WTC11 (cell line): ENCODE data around the gene EVA1A. TPM values are rescaled to one million over a fixed set of nuclear protein-coding genes. Genes with fewer than 3 reads are reported as not detected.

Source experiments
- ATAC-seq: fragments of 200-7000 bp; cut with Tn5 transposase; 2 replicates; pipeline ENCODE4 v1.10.0; 2021; ENCODE audit warnings: mild to moderate bottlenecking, moderate library complexity
- CTCF ChIA-PET: fragments of 300-600 bp; sonication (Branson Sonifier 250); formaldehyde crosslinking; loops from one replicate; lab custom pipeline; 2021; ENCODE audit warnings: antibody characterized with exemption; lab: Charles Lee
- POLR2A ChIA-PET: fragments of 350-600 bp; sonication (Branson Sonifier 250); formaldehyde crosslinking; loops from one replicate; lab custom pipeline; 2021; ENCODE audit warnings: antibody characterized with exemption; lab: Charles Lee
- DNase-seq: peaks from one replicate; pipeline ENCODE4 v3.0.0; 2021; ENCODE audit warnings: low spot score
- H3K27ac Mint-ChIP-seq: 2 replicates; pipeline ENCODE4 v1.8.0; 2021; ENCODE audit warnings: mixed read lengths
- H3K27me3 Mint-ChIP-seq: 2 replicates; pipeline ENCODE4 v1.8.0; 2021; ENCODE audit warnings: low read depth, mild to moderate bottlenecking, moderate library complexity, mixed read lengths
- H3K36me3 Mint-ChIP-seq: 2 replicates; pipeline ENCODE4 v1.8.0; 2021; ENCODE audit warnings: mixed read lengths
- H3K4me1 Mint-ChIP-seq: 2 replicates; pipeline ENCODE4 v1.8.0; 2022; ENCODE audit warnings: mixed read lengths
- H3K4me3 Mint-ChIP-seq: 2 replicates; pipeline ENCODE4 v1.8.0; 2021; ENCODE audit warnings: mild to moderate bottlenecking, moderate library complexity, mixed read lengths
- H3K9me3 Mint-ChIP-seq: 2 replicates; pipeline ENCODE4 v1.8.0; 2021; ENCODE audit warnings: mixed read lengths
- AFF4 ChIP-seq: sonication (generic); formaldehyde crosslinking; IDR thresholded peaks from 2 replicates; pipeline ENCODE4 v1.8.1; 2023; ENCODE audit warnings: mild to moderate bottlenecking, missing genetic modification reagents, borderline replicate concordance
- ATF1 ChIP-seq: sonication (generic); formaldehyde crosslinking; IDR thresholded peaks from 2 replicates; pipeline ENCODE4 v1.8.1; 2023; ENCODE audit warnings: mild to moderate bottlenecking, moderate library complexity, missing genetic modification reagents
- ATF3 ChIP-seq: sonication (generic); formaldehyde crosslinking; conservative IDR thresholded peaks from 2 replicates; pipeline ENCODE4 v1.8.1; 2022; ENCODE audit warnings: mild to moderate bottlenecking, missing genetic modification reagents
- ATF6 ChIP-seq: sonication (generic); formaldehyde crosslinking; IDR thresholded peaks from 2 replicates; pipeline ENCODE4 v1.8.1; 2023; ENCODE audit warnings: mild to moderate bottlenecking, missing genetic modification reagents
- CTCF ChIP-seq: fragments of 200-600 bp; IDR thresholded peaks from 2 replicates; pipeline ENCODE4 v1.8.0; 2022; ENCODE audit warnings: antibody characterized with exemption
- EMX1 ChIP-seq: fragments of 250-450 bp; sonication (Bioruptor Pico); IDR thresholded peaks from 2 replicates; pipeline ENCODE4 v1.8.0; 2021; ENCODE audit warnings: mild to moderate bottlenecking
- ETV6 ChIP-seq: sonication (generic); formaldehyde crosslinking; IDR thresholded peaks from 2 replicates; pipeline ENCODE4 v1.8.1; 2022; ENCODE audit warnings: mild to moderate bottlenecking, missing genetic modification reagents
- GRHL2 ChIP-seq: fragments of 250-450 bp; sonication (Bioruptor Pico); IDR thresholded peaks from 2 replicates; pipeline ENCODE4 v1.8.0; 2022; ENCODE audit warnings: mild to moderate bottlenecking, moderate library complexity; ENCODE audit not compliant: insufficient replicate concordance, severe bottlenecking
- GTF2I ChIP-seq: fragments of 250-450 bp; sonication (Bioruptor Pico); conservative IDR thresholded peaks from 2 replicates; pipeline ENCODE4 v1.4.0; 2021; ENCODE audit warnings: mild to moderate bottlenecking
- HMGXB4 ChIP-seq: sonication (generic); formaldehyde crosslinking; IDR thresholded peaks from 2 replicates; pipeline ENCODE4 v1.8.1; 2023; ENCODE audit warnings: mild to moderate bottlenecking, moderate library complexity, missing genetic modification reagents
- MLX ChIP-seq: sonication (generic); formaldehyde crosslinking; IDR thresholded peaks from 2 replicates; pipeline ENCODE4 v1.8.1; 2023; ENCODE audit warnings: mild to moderate bottlenecking, missing genetic modification reagents, moderate library complexity
- NFYB ChIP-seq: sonication (generic); formaldehyde crosslinking; conservative IDR thresholded peaks from 2 replicates; pipeline ENCODE4 v1.8.0; 2022; ENCODE audit warnings: low read depth, missing genetic modification reagents
- SMAD4 ChIP-seq: sonication (generic); formaldehyde crosslinking; IDR thresholded peaks from 2 replicates; pipeline ENCODE4 v1.8.0; 2022; ENCODE audit warnings: mild to moderate bottlenecking, missing genetic modification reagents
- ZNF317 ChIP-seq: sonication (generic); formaldehyde crosslinking; IDR thresholded peaks from 2 replicates; pipeline ENCODE4 v1.8.1; 2023; ENCODE audit warnings: low read depth, mild to moderate bottlenecking, moderate library complexity, missing genetic modification reagents, borderline replicate concordance
- total RNA-seq: library from RNA; stranded (reverse); gene quantifications from 3 replicates; pipeline ENCODE4 v1.2.3, GENCODE V29; 2021

Gene EVA1A
- total RNA-seq, 1 experiment from 2014 or later = 4.1 TPM

- no peak for ATAC-seq
- CTCF ChIA-PET = no interaction called here
- H3K36me3 Mint-ChIP-seq = no peaks in the 10 kb centered on the region
- H3K4me1 Mint-ChIP-seq = peaks cover 25% of the 10 kb centered on the region
- H3K9me3 Mint-ChIP-seq = peaks cover 13% of the 10 kb centered on the region
- POLR2A ChIA-PET = no interaction called here
- TF ChIP-seq ZNF317 (CRISPR knock-in tag) = no peak
- no peak for TF ChIP-seq HMGXB4 (CRISPR knock-in tag)
- no peak for TF ChIP-seq NFYB (CRISPR knock-in tag)
- no peak for TF ChIP-seq ATF3 (CRISPR knock-in tag)
- TF ChIP-seq AFF4 (CRISPR knock-in tag) = no peak
- TF ChIP-seq ATF1 (CRISPR knock-in tag) = no peak
- TF ChIP-seq MLX (CRISPR knock-in tag) = no peak
- TF ChIP-seq ATF6 (CRISPR knock-in tag) = no peak
- no peak for TF ChIP-seq GRHL2 (CRISPR knock-in tag)
- no peak for TF ChIP-seq EMX1 (CRISPR knock-in tag)
- no peak for TF ChIP-seq GTF2I (CRISPR knock-in tag)
- no peak for TF ChIP-seq ETV6 (CRISPR knock-in tag)
- TF ChIP-seq SMAD4 (CRISPR knock-in tag) = no peak
- no peak for TF ChIP-seq CTCF
- TF ChIP-seq, all 79 proteins: peak for 0
- no peaks in the 10 kb centered on the region for H3K27me3 Mint-ChIP-seq
- H3K27ac Mint-ChIP-seq = no peak overlapping the region
- no peak overlapping the region for H3K4me3 Mint-ChIP-seq
- no peak for DNase-seq
These were observed 101.0 kb downstream of the EVA1A start for GRCh38 chr2:75459565-75460310.
